HAP-1 (cell line): ENCODE measurements around the gene TBC1D5.
A peak's percentile ranks its signal among the peaks of the same experiment; 100 is the strongest.

ENCODE experiments used
- DNase-seq, 2 experiments: peaks; one replicate each; pipeline ENCODE4 v3.0.0-alpha.2; 2016 to 2020; ENCODE audit warnings: low spot score in 2 of 2
- H3K27me3 ChIP-seq: fragments of 250-450 bp; sonication (Bioruptor Pico); 2 replicates; pipeline ENCODE4 v1.5.1; 2020; ENCODE audit warnings: low read depth, mild to moderate bottlenecking, moderate library complexity
- H3K36me3 ChIP-seq: fragments of 250-450 bp; sonication (Bioruptor Pico); replicated peaks from 2 replicates; pipeline ENCODE4 v1.5.1; 2020; ENCODE audit warnings: mild to moderate bottlenecking
- H3K4me1 ChIP-seq: fragments of 250-450 bp; sonication (Bioruptor Pico); 2 replicates; pipeline ENCODE4 v1.5.1; 2020; ENCODE audit warnings: mild to moderate bottlenecking
- H3K4me3 ChIP-seq: fragments of 250-450 bp; sonication (Bioruptor Pico); 2 replicates; pipeline ENCODE4 v1.5.1; 2020; ENCODE audit warnings: mild to moderate bottlenecking, moderate library complexity
- H3K9me3 ChIP-seq: fragments of 250-450 bp; sonication (Bioruptor Pico); 2 replicates; pipeline ENCODE4 v1.5.1; 2020; ENCODE audit warnings: mild to moderate bottlenecking, moderate library complexity
- in situ Hi-C: fragments of 300-500 bp; cut with MboI; formaldehyde crosslinking; loops from 3 replicates; pipeline ENCODE4 v1.14.3; 2020; ENCODE audit warnings: low sequenced_read_pairs, inconsistent platforms, mixed read lengths

TBC1D5 gene

DNA sequence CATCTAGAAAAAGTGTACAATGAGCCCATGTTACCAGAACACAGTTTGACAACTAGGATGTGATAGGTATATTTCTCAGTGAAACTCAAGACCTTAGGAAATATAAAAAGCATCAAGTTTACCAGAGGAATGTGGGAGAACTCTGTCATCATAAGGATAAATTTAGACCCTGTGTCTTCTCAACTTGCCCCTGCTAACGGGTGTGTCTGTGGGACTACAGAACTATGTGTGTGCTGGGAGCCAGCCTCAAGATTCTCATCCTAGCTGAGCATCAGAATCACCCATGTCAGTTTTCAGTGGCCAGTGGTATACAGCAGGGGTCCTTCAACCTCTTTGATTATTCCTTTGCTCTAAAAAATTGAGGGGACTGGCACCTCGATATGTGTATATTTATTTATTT, 464.4 kb downstream of the TBC1D5 start:
- no peak overlapping the region for H3K4me3 ChIP-seq
- no peaks in the 10 kb centered on the region for H3K4me1 ChIP-seq
- no peak for DNase-seq
- H3K36me3 ChIP-seq: no peaks in the 10 kb centered on the region
- no peaks in the 10 kb centered on the region for H3K27me3 ChIP-seq
- no peaks in the 10 kb centered on the region for H3K9me3 ChIP-seq
- in situ Hi-C loops: loop anchor here (25.0 kb wide), 1 partner anchor 559 kb away; no protein-coding TSS in a partner anchor

DNA sequence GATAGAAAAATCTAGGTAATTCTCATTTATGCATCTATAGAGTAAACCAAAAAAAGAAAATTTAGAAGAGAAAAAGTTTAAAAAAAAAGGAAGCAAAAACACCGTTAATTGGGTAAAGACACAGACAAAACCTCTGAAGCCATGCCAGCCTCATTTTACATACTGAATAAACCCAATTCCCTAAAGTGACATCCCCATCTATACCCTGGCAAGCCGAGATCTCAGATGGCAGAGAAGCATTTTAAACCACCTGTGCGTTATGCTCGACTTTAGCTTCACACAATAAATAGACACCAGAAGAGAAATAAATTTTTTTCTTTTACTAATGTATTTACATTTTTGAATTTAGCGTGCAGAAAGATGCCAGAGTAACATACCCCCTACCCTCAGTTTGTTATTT, 475.6 kb downstream of the TBC1D5 start:
- H3K4me1 ChIP-seq: peaks cover 5% of the 10 kb centered on the region; the same call in 1 of the 2 replicates
- no peaks in the 10 kb centered on the region for H3K9me3 ChIP-seq
- DNase-seq: no peak
- no peaks in the 10 kb centered on the region for H3K27me3 ChIP-seq
- H3K36me3 ChIP-seq: no peaks in the 10 kb centered on the region
- in situ Hi-C loops: no loop called here
- H3K4me3 ChIP-seq: no peak overlapping the region

DNA sequence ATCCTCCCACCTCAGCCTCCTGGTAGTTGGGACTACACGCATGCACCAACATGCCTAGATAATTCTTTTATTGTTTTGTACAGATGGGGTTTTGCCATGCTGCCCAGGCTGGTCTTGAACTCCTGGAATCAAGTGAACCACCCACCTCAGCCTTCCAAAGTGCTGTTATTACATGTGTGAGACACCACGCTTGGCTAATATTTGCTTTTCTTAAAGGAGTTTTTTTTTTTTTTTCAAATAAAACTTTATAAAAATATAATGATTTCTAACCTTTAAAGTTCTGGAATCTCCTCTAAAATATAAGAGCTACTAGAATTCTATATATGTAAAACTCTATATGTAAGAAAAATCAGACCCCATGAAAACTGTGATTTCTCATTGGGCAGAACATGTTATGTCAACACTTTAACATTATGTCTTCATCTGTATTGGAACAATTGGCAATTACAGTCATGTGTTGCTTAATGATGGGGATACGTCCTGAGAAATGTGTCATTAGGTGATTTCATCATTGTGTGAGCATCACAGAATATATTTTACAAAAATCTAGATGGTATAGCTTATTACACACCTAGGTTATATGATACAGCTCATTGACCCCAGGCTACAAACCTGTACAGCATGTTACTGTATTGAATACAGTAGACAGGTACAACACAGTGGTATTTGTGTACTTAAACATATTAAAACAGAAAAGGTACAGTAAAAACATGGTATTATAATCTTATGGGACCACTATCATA, 480.6 kb downstream of the TBC1D5 start:
- H3K27me3 ChIP-seq: no peaks in the 10 kb centered on the region
- no peaks in the 10 kb centered on the region for H3K9me3 ChIP-seq
- peaks cover 8% of the 10 kb centered on the region; the same call in 1 of the 2 replicates for H3K4me1 ChIP-seq
- in situ Hi-C loops: loop anchor here (5.0 kb wide), 1 partner anchor 146 kb away; no protein-coding TSS in a partner anchor
- no peaks in the 10 kb centered on the region for H3K36me3 ChIP-seq
- no peak for DNase-seq
- H3K4me3 ChIP-seq: no peak overlapping the region

DNA sequence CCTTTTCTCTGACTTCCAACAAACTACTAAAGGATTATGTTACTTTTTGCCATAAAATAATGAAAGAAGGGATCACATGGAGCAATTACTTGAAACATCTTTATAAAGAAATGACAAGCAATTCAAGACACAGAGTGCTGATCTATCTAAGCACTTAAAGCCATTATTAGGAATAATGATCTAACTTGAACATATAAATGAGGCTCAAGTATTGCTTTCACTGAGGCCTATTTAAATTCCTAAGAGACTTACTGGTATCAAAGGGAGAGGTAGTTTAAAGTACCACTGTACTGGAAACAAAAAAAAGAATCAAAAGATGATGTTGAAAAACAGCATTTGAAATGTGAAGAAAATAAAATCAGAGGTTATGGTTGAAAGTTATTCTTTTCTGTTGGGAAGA, 482.2 kb downstream of the TBC1D5 start:
- DNase-seq: peak in 1 of 2 experiments; percentile 29
- no peaks in the 10 kb centered on the region for H3K27me3 ChIP-seq
- in situ Hi-C loops: loop anchor here (5.0 kb wide), 1 partner anchor 147 kb away; no protein-coding TSS in a partner anchor

DNA sequence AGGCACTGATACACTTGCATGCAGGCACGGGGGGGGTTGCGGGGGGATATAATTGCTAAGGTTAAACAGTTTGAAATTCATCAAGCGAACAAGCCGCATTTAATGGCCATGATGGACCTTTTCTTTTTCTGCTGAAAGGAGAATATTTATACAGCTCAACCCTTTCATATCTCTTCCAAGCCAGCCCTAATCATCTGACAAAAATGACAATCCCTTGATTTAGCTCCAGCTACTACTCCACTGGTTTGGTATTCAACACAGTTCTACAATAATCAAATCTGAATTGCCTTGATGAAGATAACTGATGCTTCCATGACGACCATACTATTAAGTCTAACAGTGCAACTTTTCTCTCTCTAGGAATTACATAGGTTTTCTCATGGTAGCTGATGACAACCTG, 482.7 kb downstream of the TBC1D5 start:
- H3K4me3 ChIP-seq: no peak overlapping the region
- H3K9me3 ChIP-seq: no peaks in the 10 kb centered on the region
- in situ Hi-C loops: loop anchor here (5.0 kb wide), 1 partner anchor 148 kb away; no protein-coding TSS in a partner anchor
- H3K27me3 ChIP-seq: no peaks in the 10 kb centered on the region
- no peak for DNase-seq
- H3K36me3 ChIP-seq: no peaks in the 10 kb centered on the region
- H3K4me1 ChIP-seq: 0 out of 2 replicates have a peak, but pooled peaks cover 3% of the 10 kb centered on the region

More for the DNA sequence above, 482.2 kb downstream of the TBC1D5 start:
- Histone ChIP-seq H3K4me3 (no peak overlapping the region), H3K4me1 (0 out of 2 replicates have a peak, but pooled peaks cover 3% of the 10 kb centered on the region), H3K36me3 (no peaks in the 10 kb centered on the region), H3K9me3 (no peaks in the 10 kb centered on the region)

DNA sequence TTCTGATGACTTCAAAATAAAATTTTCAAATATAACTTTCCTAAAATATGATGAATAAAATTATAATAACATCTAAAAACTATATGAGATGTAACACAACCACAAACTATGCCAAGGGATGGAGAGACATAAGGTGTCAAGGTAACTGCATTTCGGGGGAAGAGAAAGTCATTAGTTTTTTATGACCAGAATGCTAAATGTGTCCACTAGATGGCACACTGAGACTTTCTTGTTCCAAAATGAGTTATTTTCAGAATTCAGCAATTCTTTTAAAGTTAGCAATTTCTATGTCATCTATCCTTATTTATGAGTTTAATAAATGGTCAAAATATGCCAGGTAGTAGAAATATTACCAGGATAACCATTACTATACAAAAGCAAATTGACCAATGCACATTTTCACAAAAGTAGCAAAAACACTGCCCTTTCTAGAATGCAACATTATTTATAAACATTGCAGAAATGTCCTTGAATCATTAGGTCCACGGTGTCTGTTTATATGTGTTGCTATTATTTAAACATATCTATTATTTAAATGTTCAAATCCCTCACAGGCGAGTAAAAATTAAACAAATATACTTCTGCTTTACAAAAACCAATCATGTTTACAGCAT, 483.5 kb downstream of the TBC1D5 start:
- Histone ChIP-seq H3K9me3 (no peaks in the 10 kb centered on the region), H3K36me3 (no peaks in the 10 kb centered on the region), H3K4me3 (no peak overlapping the region), H3K4me1 (0 out of 2 replicates have a peak, but pooled peaks cover 3% of the 10 kb centered on the region), H3K27me3 (no peaks in the 10 kb centered on the region)
- in situ Hi-C loops: no loop called here
- DNase-seq: peak; percentile 37 to 38

DNA sequence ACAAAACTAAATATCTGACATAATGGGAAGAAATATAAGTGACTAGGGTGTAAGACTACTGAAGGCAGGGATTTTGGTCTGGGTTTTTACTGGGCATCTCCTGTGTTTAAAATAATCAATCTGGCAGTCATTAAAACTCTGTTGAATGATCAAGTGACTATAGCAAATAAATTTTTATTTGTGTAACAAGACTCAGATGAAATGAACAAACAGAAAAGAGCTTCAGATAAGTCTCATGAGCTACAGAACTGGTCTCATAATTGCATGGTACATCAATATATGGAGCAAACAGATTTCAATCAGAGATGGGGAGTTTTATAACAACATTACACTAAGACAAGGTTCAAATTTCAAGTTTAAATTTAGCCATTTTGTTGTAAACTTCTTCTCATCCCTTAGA, 485.2 kb downstream of the TBC1D5 start:
- Histone ChIP-seq H3K4me1 (0 out of 2 replicates have a peak, but pooled peaks cover 3% of the 10 kb centered on the region), H3K4me3 (no peak overlapping the region), H3K36me3 (no peaks in the 10 kb centered on the region), H3K9me3 (no peaks in the 10 kb centered on the region), H3K27me3 (no peaks in the 10 kb centered on the region)
- in situ Hi-C loops: no loop called here
- no peak for DNase-seq

DNA sequence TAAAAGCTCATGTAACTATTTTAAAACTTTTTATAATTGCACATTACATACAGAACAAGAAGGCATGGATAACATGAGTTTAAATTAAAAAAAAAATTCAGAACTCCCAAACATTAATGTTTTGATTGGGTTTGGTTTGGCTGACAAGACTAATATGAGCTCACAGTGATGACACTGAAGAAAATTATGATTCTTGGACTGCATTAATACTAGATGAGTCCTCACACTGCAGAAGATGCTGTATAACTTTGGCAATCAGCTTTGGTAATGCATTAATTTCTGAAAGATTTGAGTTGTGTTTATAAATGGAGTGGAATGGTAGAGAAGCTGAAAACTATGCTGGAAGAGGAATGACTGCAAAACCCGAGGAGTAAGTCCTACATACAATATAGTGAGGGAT, 498.8 kb downstream of the TBC1D5 start:
- in situ Hi-C loops: no loop called here
- DNase-seq: no peak
- Histone ChIP-seq H3K36me3 (no peaks in the 10 kb centered on the region), H3K4me1 (peaks cover 4% of the 10 kb centered on the region), H3K9me3 (no peaks in the 10 kb centered on the region), H3K4me3 (no peak overlapping the region), H3K27me3 (no peaks in the 10 kb centered on the region)

DNA sequence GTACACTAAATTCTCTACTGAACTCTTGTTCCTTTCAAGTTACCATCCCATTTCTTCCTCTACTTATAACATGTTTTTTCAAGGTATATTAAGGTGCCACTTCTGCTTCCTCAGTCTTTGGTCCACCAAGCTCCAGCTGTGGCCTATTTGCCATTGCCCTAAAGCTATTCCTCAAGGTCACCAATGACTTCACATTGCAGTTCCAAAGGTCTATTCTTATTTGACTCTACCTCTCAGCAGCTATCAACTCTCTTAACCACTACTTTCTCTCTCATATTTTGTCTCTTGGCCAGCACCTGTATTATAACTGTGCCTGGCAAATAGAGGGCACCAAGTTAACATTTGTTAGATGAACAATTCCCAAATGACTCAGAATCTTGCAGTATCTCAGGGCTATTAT, 503.0 kb downstream of the TBC1D5 start:
- H3K9me3 ChIP-seq: no peaks in the 10 kb centered on the region
- no peak overlapping the region for H3K4me3 ChIP-seq
- H3K27me3 ChIP-seq: no peaks in the 10 kb centered on the region
- in situ Hi-C loops: loop anchor here (10.0 kb wide), 1 partner anchor 635 kb away; the partner anchor contains the start of gene DAZL
- DNase-seq: no peak
- H3K4me1 ChIP-seq: peaks cover 4% of the 10 kb centered on the region
- H3K36me3 ChIP-seq: no peaks in the 10 kb centered on the region

DNA sequence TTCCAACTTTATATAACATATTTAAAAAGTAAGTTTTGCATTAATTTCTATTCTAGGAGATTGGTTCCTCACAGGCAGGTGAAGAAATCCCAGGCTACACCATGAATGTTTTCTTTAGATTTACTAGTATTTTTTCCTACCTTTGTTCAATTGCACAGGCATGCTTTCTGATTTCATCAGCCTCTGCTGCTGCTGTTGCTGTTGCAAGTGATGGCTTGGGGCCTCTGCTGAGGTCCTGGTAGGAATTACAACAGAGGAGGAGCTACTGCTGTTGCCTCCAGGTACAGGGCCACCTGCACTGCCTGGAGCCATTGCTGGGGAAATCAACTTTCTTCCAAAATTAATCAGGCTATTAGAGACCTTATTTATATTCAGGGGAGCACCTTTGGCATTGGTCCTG, 504.4 kb downstream of the TBC1D5 start:
- Histone ChIP-seq H3K4me1 (peaks cover 4% of the 10 kb centered on the region), H3K27me3 (no peaks in the 10 kb centered on the region), H3K36me3 (no peaks in the 10 kb centered on the region), H3K9me3 (no peaks in the 10 kb centered on the region), H3K4me3 (no peak overlapping the region)
- in situ Hi-C loops: loop anchor here (10.0 kb wide), 1 partner anchor 633 kb away; the partner anchor contains the start of gene DAZL
- DNase-seq: no peak

DNA sequence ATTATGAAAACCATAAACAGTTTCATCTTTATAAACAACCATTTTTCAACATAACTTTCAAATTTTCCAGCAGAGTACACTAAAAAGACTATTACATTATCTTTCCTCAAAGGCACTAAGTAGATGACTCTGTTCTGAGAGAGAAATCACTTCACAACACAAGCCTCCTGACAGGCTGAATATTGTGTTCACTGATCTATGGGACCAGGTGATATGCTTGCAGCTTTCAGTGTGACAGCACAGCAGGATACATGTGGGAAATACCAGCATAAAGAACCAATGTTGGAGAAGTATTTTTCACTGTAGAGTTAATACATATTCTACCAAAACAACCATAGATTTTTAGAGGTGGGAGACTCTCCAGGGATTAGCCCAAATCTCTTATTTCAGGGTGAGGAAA, 507.1 kb downstream of the TBC1D5 start:
- in situ Hi-C loops: loop anchor here (10.0 kb wide), 1 partner anchor 631 kb away; the partner anchor contains the start of gene DAZL
- Histone ChIP-seq H3K4me1 (peaks cover 4% of the 10 kb centered on the region), H3K36me3 (no peaks in the 10 kb centered on the region), H3K27me3 (no peaks in the 10 kb centered on the region), H3K4me3 (no peak overlapping the region), H3K9me3 (no peaks in the 10 kb centered on the region)
- no peak for DNase-seq

DNA sequence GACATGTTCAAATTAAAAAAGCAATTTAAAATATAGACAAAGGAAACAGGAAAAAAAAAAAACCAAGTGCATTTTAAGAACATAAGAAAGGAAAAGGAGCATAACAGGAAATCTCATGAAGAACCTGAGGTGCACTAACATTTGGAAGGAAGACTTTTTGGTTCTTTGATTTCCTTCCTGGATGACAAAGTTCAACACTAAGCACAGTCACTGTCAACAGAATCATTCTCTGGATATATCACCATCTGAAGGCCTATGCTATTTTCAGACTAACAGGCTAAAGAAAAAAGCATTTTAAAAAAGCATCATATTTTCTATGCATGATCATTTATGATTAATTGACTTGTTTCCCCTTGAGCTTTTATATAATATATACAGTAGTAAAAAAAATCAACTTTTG, 508.0 kb downstream of the TBC1D5 start:
- DNase-seq: no peak
- H3K9me3 ChIP-seq: no peaks in the 10 kb centered on the region
- in situ Hi-C loops: loop anchor here (10.0 kb wide), 1 partner anchor 630 kb away; the partner anchor contains the start of gene DAZL

DNA sequence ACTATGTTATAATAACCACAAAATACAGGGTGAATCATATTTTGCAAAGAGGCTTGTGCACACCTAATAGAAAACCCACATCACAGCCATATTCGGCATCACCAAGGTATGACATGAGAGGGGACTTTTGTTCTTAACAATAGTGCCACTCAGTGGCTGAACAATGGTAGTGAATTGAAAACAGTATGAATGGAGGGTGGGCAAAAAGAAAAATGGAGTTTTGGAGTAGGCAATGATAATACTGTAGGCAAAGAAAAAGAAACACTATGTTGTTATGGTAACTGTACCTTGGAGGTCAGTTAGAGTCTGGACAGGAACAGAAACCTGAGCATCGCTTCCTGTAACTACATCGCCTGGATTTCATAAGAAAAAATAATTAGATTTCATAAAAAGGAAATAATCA, 509.0 kb downstream of the TBC1D5 start:
- no peaks in the 10 kb centered on the region for H3K27me3 ChIP-seq

More for the DNA sequence above, 508.0 kb downstream of the TBC1D5 start:
- H3K4me1 ChIP-seq: peaks cover 4% of the 10 kb centered on the region
- H3K27me3 ChIP-seq: no peaks in the 10 kb centered on the region
- H3K36me3 ChIP-seq: no peaks in the 10 kb centered on the region
- no peak overlapping the region for H3K4me3 ChIP-seq

DNA sequence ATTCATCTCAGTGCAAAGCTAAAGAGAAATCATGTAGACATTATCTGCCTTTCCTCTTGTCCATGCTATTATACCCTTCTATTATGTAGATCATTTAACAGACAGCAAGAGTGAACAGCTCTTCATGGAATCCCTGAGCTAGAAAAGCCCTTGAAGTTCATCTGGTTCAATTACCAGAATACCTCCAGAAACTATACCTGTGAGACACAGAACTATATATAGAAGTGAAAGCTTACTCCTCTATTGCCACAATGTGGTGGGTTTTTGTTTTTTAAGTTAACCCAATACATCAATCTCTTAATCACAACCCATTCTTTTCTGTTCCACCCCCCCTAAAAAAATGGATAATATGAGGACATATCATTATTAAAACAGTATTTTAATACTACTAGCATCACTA, 510.0 kb downstream of the TBC1D5 start:
- Histone ChIP-seq H3K9me3 (no peaks in the 10 kb centered on the region), H3K4me3 (no peak overlapping the region), H3K27me3 (no peaks in the 10 kb centered on the region), H3K4me1 (peaks cover 4% of the 10 kb centered on the region), H3K36me3 (no peaks in the 10 kb centered on the region)
- DNase-seq: no peak
- in situ Hi-C loops: loop anchor here (10.0 kb wide), 1 partner anchor 628 kb away; the partner anchor contains the start of gene DAZL

More for the DNA sequence above, 509.0 kb downstream of the TBC1D5 start:
- Histone ChIP-seq H3K9me3 (no peaks in the 10 kb centered on the region), H3K36me3 (no peaks in the 10 kb centered on the region), H3K4me3 (no peak overlapping the region), H3K4me1 (peaks cover 4% of the 10 kb centered on the region)
- in situ Hi-C loops: loop anchor here (10.0 kb wide), 1 partner anchor 629 kb away; the partner anchor contains the start of gene DAZL
- DNase-seq: peak; percentile 33 to 82
